Upper lobe of left lung (tissue), 6 donors: Measurements from ENCODE around the gene PIBF1. TPM values are rescaled to one million over a fixed set of nuclear protein-coding genes. Genes with fewer than 3 reads are reported as not detected.

Experiments used
- ATAC-seq, 2 donors: fragments of 200-7000 bp; cut with Tn5 transposase; one replicate each; pipeline ENCODE4 v1.9.1; 2022; ENCODE audit warnings: mild to moderate bottlenecking in 2 of 2, moderate library complexity in 2 of 2; ENCODE audit not compliant: low FRiP score in 2 of 2
- DNase-seq, 2 donors: peaks; one replicate each; pipeline ENCODE4 v3.0.0-alpha.2; 2019 to 2020
- H3K27ac ChIP-seq, 4 donors: fragments of 200-600 bp; sonication (generic); one replicate each; pipeline ENCODE4 v1.5.1; 2016 to 2019
- H3K27me3 ChIP-seq, 4 donors: fragments of 200-600 bp; sonication (generic); one replicate each; pipeline ENCODE4 v1.5.1; 2017 to 2019
- H3K36me3 ChIP-seq, 4 donors: fragments of 200-600 bp; sonication (generic); one replicate each; pipeline ENCODE4 v1.5.1; 2016 to 2019
- H3K4me1 ChIP-seq, 4 donors: fragments of 200-600 bp; sonication (generic); one replicate each; pipeline ENCODE4 v1.5.1; 2018 to 2019
- H3K4me3 ChIP-seq, 4 donors: fragments of 200-600 bp; sonication (generic); one replicate each; pipeline ENCODE4 v1.5.1; 2017 to 2019; ENCODE audit warnings: mild to moderate bottlenecking in 2 of 4, moderate library complexity in 1 of 4
- H3K9me3 ChIP-seq, 4 donors: fragments of 200-600 bp; sonication (generic); one replicate each; pipeline ENCODE4 v1.5.1; 2018 to 2019
- EP300 ChIP-seq, 4 donors: sonication (generic); formaldehyde crosslinking; IDR thresholded peaks; one replicate each; pipeline ENCODE4 v1.5.1; 2017; ENCODE audit warnings: antibody characterized with exemption in 4 of 4, control low read depth in 2 of 4
- POLR2A ChIP-seq, 4 donors: fragments of 450-650 bp; IDR thresholded peaks; one replicate each; pipeline ENCODE4 v1.5.1; 2016 to 2017; ENCODE audit warnings: antibody characterized with exemption in 4 of 4, mild to moderate bottlenecking in 2 of 4
- POLR2AphosphoS5 ChIP-seq, 2 donors: sonication (generic); formaldehyde crosslinking; IDR thresholded peaks; one replicate each; pipeline ENCODE4 v1.5.1; 2017; ENCODE audit warnings: antibody characterized with exemption in 2 of 2
- WGBS, 2 donors: methylation state at CpG; one replicate each; pipeline ENCODE4 v1.1.5; 2017 to 2018; 5-methylcytosine and 5-hydroxymethylcytosine counted together
- total RNA-seq, 6 donors: library from RNA; depleted of rRNA in 4 of 6; stranded (reverse); fragments of >200 nt in 4 of 6; gene quantifications; one replicate each; pipeline versions ENCODE4 v1.1.0 to v1.2.1, GENCODE V29; 2016 to 2021
- TF ChIP-seq, protein P1 (sequence below), 6 experiments: fragments of 450-650 bp in 4 of 6; fragments of 200-600 bp in 2 of 6; sonication (generic) in 2 of 6; IDR thresholded peaks; one replicate each; pipeline ENCODE4 v1.5.1; 2016 to 2019; ENCODE audit warnings: antibody characterized with exemption in 6 of 6
- donor health status: DM: no; HTN: no; CAD: no; lungs with moderate emphysema.
- donor health status: DM: no; HTN: yes; CAD: no; lungs with severe emphysema.

Gene PIBF1
- total RNA-seq, 6 donors from 2014 or later, result 14.1 to 80.7 (median 21.4) TPM

DNA sequence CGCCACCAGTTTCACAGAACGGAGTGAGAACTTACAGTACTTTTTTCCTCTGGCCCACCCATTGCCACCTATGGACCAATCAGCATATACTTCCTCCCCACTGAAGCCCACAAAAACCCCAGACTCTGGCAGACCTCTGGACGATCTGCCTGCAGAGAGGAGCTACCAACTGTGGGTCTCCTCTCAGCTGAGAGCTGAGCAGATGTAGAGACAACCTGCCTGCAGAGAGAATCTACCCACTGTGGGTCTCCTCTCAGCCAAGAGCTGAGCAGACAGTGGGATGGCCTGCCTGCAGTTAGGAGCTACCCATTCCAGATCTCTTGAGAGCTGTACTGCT lies 69.7 kb downstream of the PIBF1 start:
- 92 to 93% methylated on average over 3 of the region's 3 CpGs for WGBS, 2 donors
- no peak overlapping the region for H3K4me3 ChIP-seq
- ATAC-seq, result no peak
- H3K27me3 ChIP-seq, result no peaks in the 10 kb centered on the region
- no peak for DNase-seq
- no peaks in the 10 kb centered on the region for H3K4me1 ChIP-seq
- H3K36me3 ChIP-seq, result peaks cover 0 to 37% (median 15%) of the 10 kb centered on the region in 4 donors
- H3K27ac ChIP-seq, result no peak overlapping the region
- TF ChIP-seq POLR2AphosphoS5 (IDR thresholded peaks at IDR 0.05) (no peak), EP300 (IDR thresholded peaks at IDR 0.05) (no peak), POLR2A (IDR thresholded peaks at IDR 0.05) (no peak)
- TF ChIP-seq, protein P1, sequence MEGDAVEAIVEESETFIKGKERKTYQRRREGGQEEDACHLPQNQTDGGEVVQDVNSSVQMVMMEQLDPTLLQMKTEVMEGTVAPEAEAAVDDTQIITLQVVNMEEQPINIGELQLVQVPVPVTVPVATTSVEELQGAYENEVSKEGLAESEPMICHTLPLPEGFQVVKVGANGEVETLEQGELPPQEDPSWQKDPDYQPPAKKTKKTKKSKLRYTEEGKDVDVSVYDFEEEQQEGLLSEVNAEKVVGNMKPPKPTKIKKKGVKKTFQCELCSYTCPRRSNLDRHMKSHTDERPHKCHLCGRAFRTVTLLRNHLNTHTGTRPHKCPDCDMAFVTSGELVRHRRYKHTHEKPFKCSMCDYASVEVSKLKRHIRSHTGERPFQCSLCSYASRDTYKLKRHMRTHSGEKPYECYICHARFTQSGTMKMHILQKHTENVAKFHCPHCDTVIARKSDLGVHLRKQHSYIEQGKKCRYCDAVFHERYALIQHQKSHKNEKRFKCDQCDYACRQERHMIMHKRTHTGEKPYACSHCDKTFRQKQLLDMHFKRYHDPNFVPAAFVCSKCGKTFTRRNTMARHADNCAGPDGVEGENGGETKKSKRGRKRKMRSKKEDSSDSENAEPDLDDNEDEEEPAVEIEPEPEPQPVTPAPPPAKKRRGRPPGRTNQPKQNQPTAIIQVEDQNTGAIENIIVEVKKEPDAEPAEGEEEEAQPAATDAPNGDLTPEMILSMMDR (IDR thresholded peaks at IDR 0.05), result no peak
- H3K9me3 ChIP-seq, result no peaks in the 10 kb centered on the region

- H3K27me3 ChIP-seq, result no peaks in the 10 kb centered on the region
- no peak overlapping the region for H3K4me3 ChIP-seq
- no peaks in the 10 kb centered on the region for H3K4me1 ChIP-seq
- H3K27ac ChIP-seq, result no peak overlapping the region
- TF ChIP-seq, protein P1 (IDR thresholded peaks at IDR 0.05), result no peak
- TF ChIP-seq POLR2A (IDR thresholded peaks at IDR 0.05) (no peak), POLR2AphosphoS5 (IDR thresholded peaks at IDR 0.05) (no peak), EP300 (IDR thresholded peaks at IDR 0.05) (no peak)
- H3K9me3 ChIP-seq, result no peaks in the 10 kb centered on the region
- H3K36me3 ChIP-seq, result peaks cover 0 to 32% (median 13%) of the 10 kb centered on the region in 4 donors
- 93 to 97% methylated on average over 5 to 12 of the region's 12 CpGs for WGBS, 2 donors
- ATAC-seq (peak in 1 of 2 donors; percentile 53), DNase-seq (peak in 1 of 2 donors; percentile 50)
These were observed 70.3 kb downstream of the PIBF1 start for GRCh38 chr13:72852207-72852606.

DNA sequence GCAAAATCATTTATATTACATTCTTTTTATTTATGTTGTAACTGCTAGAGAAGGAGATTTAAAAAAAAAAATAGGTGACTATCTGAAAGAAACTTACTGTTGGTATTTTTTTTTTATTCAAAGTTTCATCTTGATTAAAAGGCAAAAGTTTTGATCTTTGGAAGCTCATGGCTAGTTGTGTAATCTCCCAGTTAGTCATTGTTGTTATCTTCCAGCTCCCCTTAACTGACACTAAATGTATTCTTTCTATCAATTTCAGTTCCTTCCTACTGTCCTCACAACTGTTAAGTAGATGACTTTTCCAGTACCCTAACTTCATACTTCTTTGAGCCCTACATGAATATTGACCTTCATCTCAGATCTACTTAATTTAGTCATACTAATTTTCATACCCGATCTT lies 71.1 kb downstream of the PIBF1 start:
- H3K27ac ChIP-seq, result no peak overlapping the region
- no peaks in the 10 kb centered on the region for H3K9me3 ChIP-seq
- no peaks in the 10 kb centered on the region for H3K27me3 ChIP-seq
- TF ChIP-seq EP300 (IDR thresholded peaks at IDR 0.05), result no peak
- TF ChIP-seq POLR2A (IDR thresholded peaks at IDR 0.05), result no peak
- TF ChIP-seq, protein P1 (IDR thresholded peaks at IDR 0.05), result no peak
- TF ChIP-seq POLR2AphosphoS5 (IDR thresholded peaks at IDR 0.05), result no peak
- DNase-seq (no peak), ATAC-seq (no peak)
- 96 to 100% methylated on average over 1 of the region's 1 CpG for whole genome bisulfite sequencing, 2 donors
- peaks cover 0 to 24% (median 10%) of the 10 kb centered on the region in 4 donors for H3K36me3 ChIP-seq
- H3K4me1 ChIP-seq, result no peaks in the 10 kb centered on the region
- H3K4me3 ChIP-seq, result no peak overlapping the region

GRCh38 chr13:72864142-72865011 lies 82.4 kb downstream of the PIBF1 start:
- no peak for TF ChIP-seq POLR2A (IDR thresholded peaks at IDR 0.05)
- TF ChIP-seq, protein P1 (IDR thresholded peaks at IDR 0.05), result no peak
- no peak for TF ChIP-seq POLR2AphosphoS5 (IDR thresholded peaks at IDR 0.05)
- TF ChIP-seq EP300 (IDR thresholded peaks at IDR 0.05), result no peak
- Histone ChIP-seq H3K9me3 (no peaks in the 10 kb centered on the region), H3K4me1 (no peaks in the 10 kb centered on the region), H3K36me3 (peaks cover 0 to 9% (median 0%) of the 10 kb centered on the region in 4 donors), H3K27ac (no peak overlapping the region), H3K27me3 (no peaks in the 10 kb centered on the region), H3K4me3 (no peak overlapping the region)
- DNase-seq (no peak), ATAC-seq (no peak)
- 79% methylated on average over 9 of the region's 9 CpGs for WGBS, 2 donors
